ENCODE measurements around the gene SLC23A3.

- no peak for TF ChIP-seq CTCF (IDR thresholded peaks at IDR 0.05; ENCODE audit: insufficient read depth, low read length, poor library complexity, severe bottlenecking)
- TF ChIP-seq EZH2phosphoT487 (conservative IDR thresholded peaks at IDR 0.05; ENCODE audit: low read length): no peak
Measured at GRCh38 chr2:219127037-219127635, 42.7 kb downstream of the SLC23A3 start.

Measured in SU-DHL-6 (cell line).